Measurements from ENCODE around the gene BTD. TPM values are rescaled to one million over a fixed set of nuclear protein-coding genes. Genes with fewer than 3 reads are reported as not detected.

BTD gene
- total RNA-seq, 2 donors from 2014 or later = 6.8 to 8.3 TPM

DNA sequence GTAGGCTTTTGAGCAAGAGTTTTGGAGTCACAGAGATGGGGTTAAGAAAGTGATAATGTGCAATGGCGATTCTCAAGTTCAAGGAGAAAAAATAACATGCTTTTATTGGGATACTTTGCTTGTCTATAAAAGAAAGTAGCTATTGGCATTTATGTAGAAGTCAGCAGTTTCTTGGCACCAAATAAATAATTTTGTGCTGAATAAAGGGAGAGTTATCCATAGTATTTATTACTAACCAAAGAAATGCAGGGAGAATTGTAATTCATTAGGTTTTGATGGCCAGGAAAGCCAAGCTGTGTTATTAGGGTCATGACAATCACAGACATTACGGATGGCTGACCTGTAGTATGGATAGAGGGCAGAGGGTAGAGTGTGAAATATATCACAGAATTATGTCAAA, 33.1 kb downstream of the BTD start:
- DNase-seq (ENCODE audit: low spot score) = no peak
- no peak for ATAC-seq
- Mint-ChIP-seq H3K4me3 (peak overlapping the region; percentile 41), H3K9me3 (no peaks in the 10 kb centered on the region), H3K27me3 (no peaks in the 10 kb centered on the region), H3K36me3 (no peaks in the 10 kb centered on the region), H3K4me1 (ENCODE audit: low read depth in 2 of 2) (peaks cover 65 to 73% of the 10 kb centered on the region in 2 donors), H3K27ac (peak overlapping the region; percentile 97 to 99)

DNA sequence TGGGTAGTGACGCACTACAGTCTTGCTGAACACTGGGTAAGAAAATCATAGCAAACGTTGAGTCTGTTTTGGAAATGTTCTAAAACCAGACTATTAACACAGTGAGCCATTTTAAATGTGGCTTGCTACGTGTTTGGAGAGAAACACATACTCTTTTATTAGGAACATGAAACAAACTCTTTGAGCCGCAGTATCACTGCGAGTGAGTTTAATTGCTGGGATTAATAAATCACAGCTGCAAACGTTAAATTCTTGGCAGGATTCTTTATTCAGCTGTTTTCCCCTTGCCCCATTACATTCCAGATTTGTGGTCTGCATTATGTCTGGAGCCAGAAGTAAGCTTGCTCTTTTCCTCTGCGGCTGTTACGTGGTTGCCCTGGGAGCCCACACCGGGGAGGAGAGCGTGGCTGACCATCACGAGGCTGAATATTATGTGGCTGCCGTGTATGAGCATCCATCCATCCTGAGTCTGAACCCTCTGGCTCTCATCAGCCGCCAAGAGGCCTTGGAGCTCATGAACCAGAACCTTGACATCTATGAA, 33.6 kb downstream of the BTD start:
- Mint-ChIP-seq H3K4me1 (ENCODE audit: low read depth in 2 of 2) (peaks cover 61 to 68% of the 10 kb centered on the region in 2 donors), H3K4me3 (peak overlapping the region; percentile 61)
- no peak for DNase-seq (ENCODE audit: low spot score)

DNA sequence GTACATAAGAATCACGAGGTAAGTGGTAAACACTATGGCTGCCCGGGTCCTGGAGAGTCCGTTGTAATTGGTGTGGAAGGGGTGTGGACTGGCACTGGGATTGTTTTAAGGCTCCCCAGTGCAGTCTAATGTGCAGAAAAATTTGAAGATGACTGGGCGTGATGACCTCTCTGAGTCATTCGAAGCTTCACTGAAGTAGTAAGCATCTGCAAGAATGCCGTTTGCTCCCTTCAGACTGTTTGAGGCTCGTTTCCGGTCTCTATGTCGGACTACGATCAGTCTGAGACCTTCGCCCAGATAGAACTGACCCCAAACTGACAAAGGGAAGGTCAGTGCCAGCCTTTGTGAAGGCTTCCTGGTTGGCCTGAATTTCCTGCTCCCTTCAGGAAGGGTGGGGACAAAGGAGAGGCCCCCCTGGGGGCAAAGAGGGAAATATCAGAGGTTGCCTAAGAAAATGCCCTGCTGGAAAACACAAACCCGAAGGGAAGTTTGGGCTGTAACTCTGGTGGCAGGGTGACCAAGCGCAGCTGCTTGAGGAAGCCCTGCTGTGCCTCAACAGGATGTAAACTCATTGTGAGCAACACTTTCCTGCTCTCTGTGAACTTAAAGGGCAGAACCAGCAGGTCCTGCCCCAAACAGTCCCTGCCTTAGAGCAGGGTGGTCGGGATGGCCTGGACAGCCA, 34.6 kb downstream of the BTD start:
- no peaks in the 10 kb centered on the region for H3K9me3 Mint-ChIP-seq
- DNase-seq (ENCODE audit: low spot score) = peak; percentile 79
- peaks cover 56 to 59% of the 10 kb centered on the region in 2 donors for H3K4me1 Mint-ChIP-seq (ENCODE audit: low read depth in 2 of 2)
- H3K4me3 Mint-ChIP-seq = peak overlapping the region; percentile 61
- ATAC-seq = peak; percentile 87 to 91
- H3K27ac Mint-ChIP-seq = peak overlapping the region; percentile 97 to 99
- no peaks in the 10 kb centered on the region for H3K27me3 Mint-ChIP-seq
- no peaks in the 10 kb centered on the region for H3K36me3 Mint-ChIP-seq

More for the DNA sequence above, 33.6 kb downstream of the BTD start:
- no peaks in the 10 kb centered on the region for H3K9me3 Mint-ChIP-seq
- H3K27ac Mint-ChIP-seq = peak overlapping the region; percentile 97 to 99
- ATAC-seq = no peak
- H3K36me3 Mint-ChIP-seq = no peaks in the 10 kb centered on the region
- H3K27me3 Mint-ChIP-seq = no peaks in the 10 kb centered on the region

DNA sequence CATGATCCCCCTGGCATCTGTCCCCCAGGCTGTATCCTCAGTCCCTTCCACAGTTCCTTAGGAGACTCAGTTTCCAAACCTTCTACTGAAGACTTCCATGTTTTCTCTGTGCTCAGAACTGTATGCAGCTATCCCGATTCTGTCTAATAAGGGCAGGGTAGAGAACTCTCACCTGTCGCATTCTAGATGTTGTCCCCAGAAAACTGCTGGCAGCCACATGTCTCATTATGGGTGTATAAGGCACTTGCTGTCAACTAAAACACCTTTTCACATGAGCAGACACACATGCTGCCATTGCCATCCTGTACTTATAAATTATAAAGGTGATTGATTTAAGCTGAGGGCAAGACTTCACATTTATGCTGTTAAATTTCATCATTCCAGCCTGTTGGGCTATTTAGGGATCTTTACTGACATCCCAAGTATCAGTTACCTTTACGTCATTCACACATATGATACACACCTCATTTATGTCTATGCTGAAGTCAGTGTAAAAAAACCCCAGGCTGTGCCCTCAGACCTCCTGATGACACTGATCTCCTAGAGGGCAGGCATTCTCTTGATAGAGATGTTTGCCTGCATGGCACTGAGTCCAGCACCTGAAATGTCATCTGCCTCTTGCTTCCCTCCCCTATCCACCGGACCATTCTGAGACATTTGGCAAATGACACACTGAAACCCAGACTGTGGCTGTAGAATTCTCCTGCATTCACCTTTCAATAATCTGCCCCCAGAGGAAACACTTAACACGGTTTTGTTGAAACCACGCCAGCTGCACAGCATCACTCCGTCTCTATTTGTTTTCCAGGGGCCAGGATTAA, 35.8 kb downstream of the BTD start:
- DNase-seq (ENCODE audit: low spot score) (no peak), ATAC-seq (peak in 1 of 2 donors; percentile 8)
- Mint-ChIP-seq H3K27me3 (no peaks in the 10 kb centered on the region), H3K36me3 (no peaks in the 10 kb centered on the region), H3K4me1 (ENCODE audit: low read depth in 2 of 2) (peaks cover 47 to 51% of the 10 kb centered on the region in 2 donors), H3K9me3 (no peaks in the 10 kb centered on the region), H3K27ac (peak overlapping the region; percentile 97 to 99), H3K4me3 (peak overlapping the region; percentile 61)

DNA sequence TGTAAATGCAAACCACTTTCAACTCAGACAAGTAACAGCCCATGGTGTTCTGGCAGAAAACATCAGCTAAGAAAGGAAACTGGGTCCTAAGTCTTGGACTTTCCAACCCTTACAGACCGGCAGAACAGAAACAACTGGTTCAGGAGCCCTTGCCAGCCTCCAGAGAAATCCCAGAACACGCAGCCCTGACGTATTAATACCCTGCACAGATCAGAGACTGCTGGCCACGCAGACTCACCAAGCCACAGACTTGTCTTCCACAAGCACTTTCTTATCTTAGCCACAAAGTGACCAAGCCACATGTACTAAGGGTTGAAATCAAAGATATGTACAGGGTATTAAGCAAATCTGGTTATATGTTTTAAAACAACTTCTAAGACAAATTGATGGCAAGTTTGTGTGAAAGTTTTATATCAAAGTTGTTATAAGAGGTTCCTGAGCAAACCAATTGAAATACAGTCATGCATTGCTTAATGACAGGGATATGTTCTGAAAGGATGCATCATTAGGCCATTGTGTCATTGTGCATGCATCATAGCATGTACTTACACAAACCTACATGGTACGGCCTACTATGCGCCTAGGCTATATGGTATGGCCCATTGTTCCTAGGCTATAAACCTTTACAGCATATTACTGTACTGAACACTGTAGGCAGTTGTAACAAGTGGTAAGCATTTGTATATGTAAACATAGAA, 36.8 kb downstream of the BTD start:
- ATAC-seq = peak in 1 of 2 donors; percentile 44
- Mint-ChIP-seq H3K4me1 (ENCODE audit: low read depth in 2 of 2) (peaks cover 46 to 47% of the 10 kb centered on the region in 2 donors), H3K27ac (peak overlapping the region; percentile 97 to 99), H3K36me3 (no peaks in the 10 kb centered on the region), H3K27me3 (no peaks in the 10 kb centered on the region), H3K9me3 (no peaks in the 10 kb centered on the region), H3K4me3 (peak overlapping the region; percentile 61)
- DNase-seq (ENCODE audit: low spot score) = no peak

DNA sequence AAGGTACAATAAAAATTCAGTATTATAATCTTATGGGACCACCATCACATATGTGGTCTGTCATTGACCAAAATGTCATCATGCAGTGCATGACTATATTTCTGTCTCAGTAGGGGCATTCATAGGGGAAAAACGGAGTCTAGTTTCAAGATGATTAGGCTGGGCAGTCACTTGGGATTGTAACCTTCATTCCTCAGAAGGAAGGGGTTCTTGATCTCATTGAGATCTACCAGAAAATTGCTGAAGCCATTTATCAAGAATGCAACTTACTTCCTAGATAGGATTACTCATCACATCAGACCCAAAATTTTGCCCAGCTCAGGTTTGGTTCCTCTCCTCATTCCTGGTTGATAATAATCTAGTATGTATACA, 37.3 kb downstream of the BTD start:
- H3K27me3 Mint-ChIP-seq = no peaks in the 10 kb centered on the region
- H3K9me3 Mint-ChIP-seq = no peaks in the 10 kb centered on the region
- H3K4me1 Mint-ChIP-seq (ENCODE audit: low read depth in 2 of 2) = peaks cover 42 to 46% of the 10 kb centered on the region in 2 donors
- H3K27ac Mint-ChIP-seq = peak overlapping the region; percentile 97 to 99
- ATAC-seq = peak in 1 of 2 donors; percentile 66
- no peak overlapping the region for H3K4me3 Mint-ChIP-seq
- DNase-seq (ENCODE audit: low spot score) = no peak
- H3K36me3 Mint-ChIP-seq = no peaks in the 10 kb centered on the region

DNA sequence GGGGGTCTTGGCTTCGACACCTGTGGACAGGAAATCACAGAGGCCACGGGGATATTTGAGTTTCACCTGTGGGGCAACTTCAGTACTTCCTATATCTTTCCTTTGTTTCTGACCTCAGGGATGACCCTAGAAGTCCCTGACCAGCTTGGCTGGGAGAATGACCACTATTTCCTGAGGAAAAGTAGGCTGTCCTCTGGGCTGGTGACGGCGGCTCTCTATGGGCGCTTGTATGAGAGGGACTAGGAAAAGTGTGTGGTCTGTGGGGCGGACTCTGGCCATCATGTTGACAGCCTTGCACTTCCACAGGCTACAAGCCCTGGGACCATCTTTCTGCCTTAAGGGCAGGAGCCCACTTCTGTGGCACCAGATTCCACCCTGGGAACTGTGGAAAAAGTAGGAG, 43.7 kb downstream of the BTD start:
- Mint-ChIP-seq H3K4me1 (ENCODE audit: low read depth in 2 of 2) (peaks cover 47 to 51% of the 10 kb centered on the region in 2 donors), H3K36me3 (peaks cover under 1% of the 10 kb centered on the region), H3K9me3 (peaks cover 3% of the 10 kb centered on the region), H3K4me3 (peak overlapping the region; percentile 60), H3K27ac (peak overlapping the region; percentile 37 to 88), H3K27me3 (peaks cover 0 to 1% of the 10 kb centered on the region in 2 donors)
- ATAC-seq (no peak), DNase-seq (ENCODE audit: low spot score) (no peak)

DNA sequence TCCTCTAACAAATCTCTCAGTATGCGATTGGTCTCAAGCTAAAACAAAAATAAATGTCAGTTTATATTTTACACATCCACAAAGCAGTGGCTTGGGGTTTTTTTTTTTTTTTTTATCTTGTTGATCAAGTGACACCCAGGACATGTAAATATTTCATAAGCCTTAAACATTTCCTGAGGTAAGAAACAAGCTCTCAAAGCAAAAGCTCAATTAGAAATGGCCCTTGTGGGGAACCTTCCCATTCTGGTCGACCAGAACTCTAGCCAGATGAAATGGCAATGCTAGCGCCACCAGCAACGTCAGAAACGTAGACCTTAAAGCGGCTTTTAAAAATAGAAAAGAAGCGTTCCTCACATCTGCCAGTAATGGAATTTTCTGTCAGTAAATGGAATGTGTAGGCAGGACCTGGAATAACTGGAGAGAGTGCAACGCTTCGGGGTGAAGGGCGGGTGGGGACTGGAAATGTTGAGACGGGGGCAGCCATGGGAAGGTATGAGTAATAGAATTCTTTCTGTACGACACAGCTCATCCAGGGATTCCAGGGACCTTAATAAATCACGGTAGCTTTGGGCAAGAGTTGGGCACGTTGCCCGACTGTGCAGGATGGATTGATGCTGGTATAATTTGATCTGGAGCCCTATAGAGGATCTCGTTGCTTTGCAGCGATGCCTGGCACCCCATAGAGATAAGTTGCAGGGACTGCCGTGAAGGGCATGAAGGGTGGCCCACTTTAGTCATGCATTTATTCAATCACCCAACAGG, 44.4 kb downstream of the BTD start:
- Mint-ChIP-seq H3K27me3 (peaks cover 2 to 8% of the 10 kb centered on the region in 2 donors), H3K4me1 (ENCODE audit: low read depth in 2 of 2) (peaks cover 50 to 55% of the 10 kb centered on the region in 2 donors), H3K27ac (peak overlapping the region; percentile 78 to 88), H3K36me3 (peaks cover 6% of the 10 kb centered on the region), H3K4me3 (peak overlapping the region; percentile 60), H3K9me3 (peaks cover 3% of the 10 kb centered on the region)
- DNase-seq (ENCODE audit: low spot score) (no peak), ATAC-seq (peak in 1 of 2 donors; percentile 15)

DNA sequence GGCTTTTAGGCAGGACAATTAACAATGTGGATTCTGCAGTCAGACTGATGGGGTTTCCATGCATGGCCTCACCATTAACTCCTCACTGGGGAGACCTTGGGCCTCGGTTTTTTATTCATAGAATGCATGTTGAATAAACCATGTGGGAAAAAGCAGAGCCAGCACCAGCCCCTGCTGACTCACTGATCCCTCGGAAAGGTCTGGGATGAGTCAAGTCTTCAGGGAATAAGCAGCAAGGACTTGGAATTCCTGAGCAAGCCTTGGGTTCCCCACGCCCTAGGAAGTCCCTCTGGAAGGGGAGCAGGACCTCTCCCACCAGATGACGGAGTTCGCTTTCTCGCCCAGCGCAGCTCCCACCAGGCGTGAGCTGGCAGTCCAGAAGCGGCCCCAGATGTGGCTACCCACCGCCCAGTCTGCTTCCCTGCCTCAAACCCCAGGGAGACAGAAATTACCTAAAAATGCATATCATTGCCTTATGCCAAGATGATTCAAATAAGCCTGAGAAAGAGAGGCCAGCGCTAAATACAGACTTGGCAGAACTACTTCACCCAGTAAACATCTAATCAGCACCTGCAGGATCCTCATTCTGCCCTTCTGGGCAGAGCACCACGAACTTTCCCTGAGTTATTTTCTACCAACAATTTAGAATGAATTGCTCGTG, 45.4 kb downstream of the BTD start:
- H3K27ac Mint-ChIP-seq = peak overlapping the region; percentile 78 to 88
- H3K9me3 Mint-ChIP-seq = peaks cover 3% of the 10 kb centered on the region
- DNase-seq (ENCODE audit: low spot score) (no peak), ATAC-seq (peak; percentile 25 to 36)
- peak overlapping the region; percentile 70 for H3K4me3 Mint-ChIP-seq
- H3K4me1 Mint-ChIP-seq (ENCODE audit: low read depth in 2 of 2) = peaks cover 50 to 56% of the 10 kb centered on the region in 2 donors
- peaks cover 6% of the 10 kb centered on the region for H3K36me3 Mint-ChIP-seq
- H3K27me3 Mint-ChIP-seq = peaks cover 9 to 15% of the 10 kb centered on the region in 2 donors

DNA sequence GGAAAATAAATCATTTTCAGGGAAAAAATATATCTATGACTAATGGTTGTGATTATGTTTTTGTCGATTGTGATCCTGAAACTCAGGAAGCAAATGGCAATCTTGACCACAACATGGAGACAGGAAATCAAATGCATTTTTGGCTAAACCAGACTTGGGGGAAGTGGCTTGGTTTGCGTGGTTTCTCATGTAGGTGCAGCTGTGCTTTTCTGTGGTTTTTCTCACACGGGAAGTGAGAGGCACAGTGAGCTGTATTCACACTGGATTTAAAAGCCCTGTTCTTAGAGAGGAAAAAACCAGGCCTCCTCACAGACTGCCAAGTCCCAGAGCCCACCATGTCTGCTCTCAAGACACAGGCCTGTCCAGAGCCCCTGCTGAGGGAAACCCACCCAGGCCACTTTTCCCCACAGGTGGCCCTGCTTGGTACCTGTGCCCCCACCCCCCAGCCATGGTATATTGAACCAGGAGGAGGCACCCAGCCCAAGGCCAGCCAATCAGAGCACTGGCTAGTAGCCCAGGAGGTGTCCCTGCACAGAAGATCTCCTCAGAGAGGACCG, 46.1 kb downstream of the BTD start:
- Mint-ChIP-seq H3K4me1 (ENCODE audit: low read depth in 2 of 2) (peaks cover 50 to 56% of the 10 kb centered on the region in 2 donors), H3K36me3 (peaks cover 6% of the 10 kb centered on the region), H3K4me3 (peak overlapping the region; percentile 70), H3K9me3 (peaks cover 3% of the 10 kb centered on the region), H3K27ac (peak overlapping the region; percentile 78 to 88), H3K27me3 (peaks cover 9 to 15% of the 10 kb centered on the region in 2 donors)
- ATAC-seq (peak; percentile 89 to 93), DNase-seq (ENCODE audit: low spot score) (peak; percentile 86)

DNA sequence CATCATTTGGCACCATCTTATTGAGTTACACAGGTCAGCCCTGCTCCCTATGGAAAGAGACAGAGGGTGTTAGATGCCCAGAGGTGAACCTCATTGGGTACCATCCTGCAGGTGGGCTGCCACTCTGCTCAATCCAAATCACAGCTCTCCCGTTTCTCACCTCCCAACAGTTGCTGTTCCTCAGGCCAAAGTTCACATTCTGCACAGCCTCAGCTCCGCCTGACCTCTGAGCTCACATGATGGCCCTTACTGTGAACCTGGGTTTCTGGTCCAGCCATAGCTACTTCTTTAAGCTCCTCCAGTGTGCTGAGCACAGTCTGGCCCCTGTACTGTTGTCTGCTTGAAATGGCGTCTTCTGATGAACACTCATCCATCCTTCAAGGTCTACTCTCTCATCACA, 47.8 kb downstream of the BTD start:
- peaks cover 6% of the 10 kb centered on the region for H3K36me3 Mint-ChIP-seq
- DNase-seq (ENCODE audit: low spot score) (no peak), ATAC-seq (no peak)
- H3K4me3 Mint-ChIP-seq = peak overlapping the region; percentile 39
- peaks cover 9 to 15% of the 10 kb centered on the region in 2 donors for H3K27me3 Mint-ChIP-seq
- peaks cover 3% of the 10 kb centered on the region for H3K9me3 Mint-ChIP-seq
- peaks cover 50 to 60% of the 10 kb centered on the region in 2 donors for H3K4me1 Mint-ChIP-seq (ENCODE audit: low read depth in 2 of 2)
- H3K27ac Mint-ChIP-seq = peak overlapping the region in 1 of 2 donors; percentile 4

DNA sequence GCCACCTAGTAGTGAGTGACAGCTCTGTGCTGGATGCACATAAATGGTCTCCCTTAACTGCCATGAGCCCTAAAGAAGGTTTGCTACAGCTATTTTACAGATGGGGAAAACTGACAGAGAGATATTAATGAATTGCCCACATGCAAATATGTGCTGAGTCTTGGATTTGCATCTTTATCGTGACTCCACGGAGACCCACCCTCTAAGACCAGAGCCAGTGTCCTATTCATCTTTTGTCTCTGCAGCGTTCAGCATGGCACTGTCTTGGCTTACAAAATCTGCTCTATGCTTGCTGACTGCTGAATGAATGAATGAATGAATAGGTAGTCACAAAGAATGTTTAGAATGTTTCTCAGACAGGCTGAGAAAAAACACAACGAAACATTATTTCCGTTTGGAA, 48.3 kb downstream of the BTD start:
- DNase-seq (ENCODE audit: low spot score) (no peak), ATAC-seq (no peak)
- Mint-ChIP-seq H3K4me1 (ENCODE audit: low read depth in 2 of 2) (peaks cover 50 to 60% of the 10 kb centered on the region in 2 donors), H3K27ac (no peak overlapping the region), H3K36me3 (peaks cover 6% of the 10 kb centered on the region), H3K9me3 (peaks cover 3% of the 10 kb centered on the region), H3K27me3 (peaks cover 9 to 15% of the 10 kb centered on the region in 2 donors), H3K4me3 (peak overlapping the region; percentile 39)
